ENCODE results near the gene SLC1A2.

The SLC1A2 gene

DNA sequence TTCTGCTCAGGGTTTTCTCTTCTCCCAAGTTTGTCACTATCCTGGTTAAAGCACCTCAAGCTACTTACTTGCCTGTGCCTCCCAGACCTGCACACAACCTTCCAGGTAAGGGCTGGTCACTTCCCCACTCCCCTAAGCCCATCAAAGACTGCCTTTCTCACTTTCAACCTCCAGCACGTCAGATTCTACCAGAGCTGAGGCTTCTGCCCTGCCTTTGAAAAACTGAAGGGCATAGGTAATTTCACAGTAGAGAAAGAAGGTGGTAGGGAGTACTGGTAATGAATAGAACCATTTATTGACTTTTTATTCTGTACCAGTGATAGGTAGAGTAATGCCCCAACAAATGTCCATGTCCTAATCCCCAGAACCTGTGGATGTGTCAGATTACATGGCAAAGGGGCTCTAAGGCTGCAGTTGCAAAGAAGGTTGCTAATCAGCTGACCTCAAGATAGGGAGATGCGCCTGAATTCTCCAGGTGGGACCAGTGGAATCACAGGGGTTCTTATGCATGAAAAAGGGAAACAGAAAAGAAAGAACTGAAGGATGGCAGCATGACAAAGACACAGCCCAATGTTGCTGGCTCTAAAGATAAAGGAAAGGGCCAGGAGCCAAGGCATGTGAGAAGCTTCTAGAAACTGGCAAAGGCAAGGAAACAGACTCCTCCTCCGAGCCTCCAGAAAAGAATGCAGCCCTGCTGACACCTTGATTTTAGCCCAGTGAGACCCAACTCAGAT, 89.0 kb downstream of the SLC1A2 start:
- Histone ChIP-seq H4K8ac (ENCODE audit: low read depth, low read length) (no peak overlapping the region), H3K27ac (ENCODE audit: low read depth, low read length) (no peak overlapping the region), H4K12ac (ENCODE audit: low read depth, low read length) (no peak overlapping the region), H4K91ac (ENCODE audit: low read depth, low read length) (no peak overlapping the region), H3K23ac (ENCODE audit: low read length) (no peak overlapping the region), H3K4ac (ENCODE audit: low read depth, low read length) (no peak overlapping the region), H2AFZ (ENCODE audit: insufficient read depth, low read length, poor library complexity) (no peak overlapping the region), H2BK120ac (ENCODE audit: insufficient read depth, low read length, poor library complexity) (no peak overlapping the region), H3K79me2 (ENCODE audit: control insufficient read depth, insufficient read depth, low read length, poor library complexity) (no peaks in the 10 kb centered on the region), H3K79me1 (ENCODE audit: low read length) (no peaks in the 10 kb centered on the region), H3K4me2 (ENCODE audit: low read length) (no peak overlapping the region), H3K27me3 (ENCODE audit: insufficient read depth, low read length) (no peaks in the 10 kb centered on the region), H3K14ac (ENCODE audit: low read length) (no peak overlapping the region), H3K4me3 (ENCODE audit: low read depth, low read length) (no peak overlapping the region), H2AK5ac (ENCODE audit: low read length) (no peak overlapping the region), H2BK12ac (ENCODE audit: low read length) (no peak overlapping the region), H3K18ac (ENCODE audit: low read length) (no peak overlapping the region), H2BK5ac (ENCODE audit: low read depth, low read length, poor library complexity) (no peak overlapping the region), H3K36me3 (ENCODE audit: control insufficient read depth in 1 of 2, insufficient read depth in 2 of 2, low read length in 2 of 2) (no peaks in the 10 kb centered on the region), H3K9ac (ENCODE audit: low read length) (no peak overlapping the region), H3K9me3 (ENCODE audit: insufficient read depth, low read depth, low read length) (no peaks in the 10 kb centered on the region), H3K4me1 (ENCODE audit: control insufficient read depth in 1 of 2, insufficient read depth in 2 of 2, low read length in 2 of 2) (no peaks in the 10 kb centered on the region)
- no peak for DNase-seq
- WGBS (ENCODE audit: extremely low coverage, insufficient coverage, insufficient read length), result no CpG with 5 or more reads among the region's 3 CpGs

DNA sequence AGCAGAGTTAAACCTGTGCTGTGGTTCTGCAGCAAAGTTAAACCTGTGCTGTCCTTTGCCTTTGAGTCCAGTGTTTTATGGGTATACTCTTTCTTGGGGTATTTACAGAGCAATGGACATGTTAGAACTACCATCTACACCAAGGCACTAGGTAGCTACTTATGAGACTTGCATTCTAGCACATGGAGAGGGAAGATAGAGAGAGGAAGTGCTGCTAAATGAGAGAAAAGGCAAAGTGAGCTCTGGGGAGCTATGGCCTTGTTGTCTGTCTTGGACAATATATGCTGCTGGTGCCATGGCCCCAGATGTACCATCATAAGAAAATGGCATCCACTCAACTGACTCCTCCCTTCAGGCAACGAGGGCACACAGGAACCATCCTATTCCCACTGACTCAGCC, 91.5 kb downstream of the SLC1A2 start:
- no peak overlapping the region for H4K12ac ChIP-seq (ENCODE audit: low read depth, low read length)
- H3K9ac ChIP-seq (ENCODE audit: low read length), result no peak overlapping the region
- no peak overlapping the region for H3K27ac ChIP-seq (ENCODE audit: low read depth, low read length)
- H3K23ac ChIP-seq (ENCODE audit: low read length), result no peak overlapping the region
- no peak overlapping the region for H4K91ac ChIP-seq (ENCODE audit: low read depth, low read length)
- no CpG with 5 or more reads among the region's 1 CpG for WGBS (ENCODE audit: extremely low coverage, insufficient coverage, insufficient read length)
- H3K79me2 ChIP-seq (ENCODE audit: control insufficient read depth, insufficient read depth, low read length, poor library complexity), result no peaks in the 10 kb centered on the region
- H2AK5ac ChIP-seq (ENCODE audit: low read length), result no peak overlapping the region
- no peak overlapping the region for H3K4ac ChIP-seq (ENCODE audit: low read depth, low read length)
- no peak for DNase-seq
- no peak overlapping the region for H3K14ac ChIP-seq (ENCODE audit: low read length)
- no peaks in the 10 kb centered on the region for H3K79me1 ChIP-seq (ENCODE audit: low read length)
- H2BK120ac ChIP-seq (ENCODE audit: insufficient read depth, low read length, poor library complexity), result no peak overlapping the region
- H3K9me3 ChIP-seq (ENCODE audit: insufficient read depth, low read depth, low read length), result no peaks in the 10 kb centered on the region
- H3K4me2 ChIP-seq (ENCODE audit: low read length), result no peak overlapping the region
- H3K27me3 ChIP-seq (ENCODE audit: insufficient read depth, low read length), result no peaks in the 10 kb centered on the region
- no peak overlapping the region for H4K8ac ChIP-seq (ENCODE audit: low read depth, low read length)
- H3K4me3 ChIP-seq (ENCODE audit: low read depth, low read length), result no peak overlapping the region
- no peak overlapping the region for H3K18ac ChIP-seq (ENCODE audit: low read length)
- H2BK12ac ChIP-seq (ENCODE audit: low read length), result no peak overlapping the region
- no peaks in the 10 kb centered on the region for H3K36me3 ChIP-seq (ENCODE audit: control insufficient read depth in 1 of 2, insufficient read depth in 2 of 2, low read length in 2 of 2)
- no peak overlapping the region for H2AFZ ChIP-seq (ENCODE audit: insufficient read depth, low read length, poor library complexity)
- H3K4me1 ChIP-seq (ENCODE audit: control insufficient read depth in 1 of 2, insufficient read depth in 2 of 2, low read length in 2 of 2), result peaks cover 0 to 1% of the 10 kb centered on the region in 2 experiments
- H2BK5ac ChIP-seq (ENCODE audit: low read depth, low read length, poor library complexity), result no peak overlapping the region

DNA sequence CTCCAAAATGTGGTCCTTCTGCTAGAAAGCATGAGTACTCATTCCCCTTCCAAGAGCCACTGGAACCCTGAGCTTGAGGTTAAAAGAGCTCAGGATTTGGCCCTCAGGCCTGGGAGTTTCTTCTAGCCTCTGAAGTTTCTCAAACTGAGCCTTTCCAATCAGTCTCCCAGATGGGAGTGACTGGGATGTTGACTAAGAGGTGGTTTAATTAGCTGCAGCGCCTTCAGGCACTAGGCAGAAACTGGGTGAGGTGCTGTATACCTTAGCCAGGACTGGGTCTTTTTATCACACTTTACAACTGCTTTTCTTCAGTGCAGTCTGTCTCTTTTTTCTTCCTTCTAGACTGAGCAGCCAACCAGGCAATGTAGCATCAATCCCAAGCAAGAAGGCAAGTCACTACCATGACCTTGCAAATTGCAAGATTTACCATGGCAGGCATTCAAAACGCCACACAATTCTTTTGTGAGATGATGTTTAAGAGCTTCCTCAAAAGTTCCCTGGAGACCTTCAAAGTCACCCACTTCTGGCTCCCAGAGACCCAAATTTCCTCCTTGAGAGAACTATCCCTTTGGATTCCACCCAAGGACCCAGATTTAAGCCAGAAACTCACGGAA, 93.0 kb downstream of the SLC1A2 start:
- H3K23ac ChIP-seq (ENCODE audit: low read length), result no peak overlapping the region
- no peak for DNase-seq

GRCh38 chr11:35324981-35325380, 94.4 kb downstream of the SLC1A2 start:
- no CpG with 5 or more reads among the region's 3 CpGs for WGBS (ENCODE audit: extremely low coverage, insufficient coverage, insufficient read length)
- H3K4ac ChIP-seq (ENCODE audit: low read depth, low read length), result no peak overlapping the region
- H3K36me3 ChIP-seq (ENCODE audit: control insufficient read depth in 1 of 2, insufficient read depth in 2 of 2, low read length in 2 of 2), result no peaks in the 10 kb centered on the region
- no peak overlapping the region for H4K8ac ChIP-seq (ENCODE audit: low read depth, low read length)
- peaks cover 0 to 1% of the 10 kb centered on the region in 2 experiments for H3K4me1 ChIP-seq (ENCODE audit: control insufficient read depth in 1 of 2, insufficient read depth in 2 of 2, low read length in 2 of 2)
- H2AK5ac ChIP-seq (ENCODE audit: low read length), result no peak overlapping the region
- peaks cover 2% of the 10 kb centered on the region for H3K9me3 ChIP-seq (ENCODE audit: insufficient read depth, low read depth, low read length)
- H4K91ac ChIP-seq (ENCODE audit: low read depth, low read length), result no peak overlapping the region
- no peak overlapping the region for H2AFZ ChIP-seq (ENCODE audit: insufficient read depth, low read length, poor library complexity)
- H3K4me2 ChIP-seq (ENCODE audit: low read length), result no peak overlapping the region
- no peaks in the 10 kb centered on the region for H3K27me3 ChIP-seq (ENCODE audit: insufficient read depth, low read length)
- H3K79me1 ChIP-seq (ENCODE audit: low read length), result no peaks in the 10 kb centered on the region
- DNase-seq, result no peak
- no peak overlapping the region for H3K23ac ChIP-seq (ENCODE audit: low read length)
- H2BK120ac ChIP-seq (ENCODE audit: insufficient read depth, low read length, poor library complexity), result no peak overlapping the region
- H3K14ac ChIP-seq (ENCODE audit: low read length), result no peak overlapping the region
- H2BK12ac ChIP-seq (ENCODE audit: low read length), result no peak overlapping the region
- no peak overlapping the region for H3K27ac ChIP-seq (ENCODE audit: low read depth, low read length)
- H3K18ac ChIP-seq (ENCODE audit: low read length), result no peak overlapping the region
- no peak overlapping the region for H2BK5ac ChIP-seq (ENCODE audit: low read depth, low read length, poor library complexity)
- H3K9ac ChIP-seq (ENCODE audit: low read length), result no peak overlapping the region
- no peak overlapping the region for H3K4me3 ChIP-seq (ENCODE audit: low read depth, low read length)
- no peaks in the 10 kb centered on the region for H3K79me2 ChIP-seq (ENCODE audit: control insufficient read depth, insufficient read depth, low read length, poor library complexity)
- H4K12ac ChIP-seq (ENCODE audit: low read depth, low read length), result no peak overlapping the region

More for the DNA sequence above, 93.0 kb downstream of the SLC1A2 start:
- no peak overlapping the region for H4K12ac ChIP-seq (ENCODE audit: low read depth, low read length)
- H2BK12ac ChIP-seq (ENCODE audit: low read length), result no peak overlapping the region
- no peak overlapping the region for H3K4me3 ChIP-seq (ENCODE audit: low read depth, low read length)
- no peak overlapping the region for H3K27ac ChIP-seq (ENCODE audit: low read depth, low read length)
- no peak overlapping the region for H3K4ac ChIP-seq (ENCODE audit: low read depth, low read length)
- H3K79me2 ChIP-seq (ENCODE audit: control insufficient read depth, insufficient read depth, low read length, poor library complexity), result no peaks in the 10 kb centered on the region
- no peak overlapping the region for H2BK120ac ChIP-seq (ENCODE audit: insufficient read depth, low read length, poor library complexity)
- no peak overlapping the region for H4K91ac ChIP-seq (ENCODE audit: low read depth, low read length)
- no peak overlapping the region for H2BK5ac ChIP-seq (ENCODE audit: low read depth, low read length, poor library complexity)
- H2AK5ac ChIP-seq (ENCODE audit: low read length), result no peak overlapping the region
- WGBS (ENCODE audit: extremely low coverage, insufficient coverage, insufficient read length), result no CpG with 5 or more reads among the region's 3 CpGs
- peaks cover 2% of the 10 kb centered on the region for H3K9me3 ChIP-seq (ENCODE audit: insufficient read depth, low read depth, low read length)
- H3K36me3 ChIP-seq (ENCODE audit: control insufficient read depth in 1 of 2, insufficient read depth in 2 of 2, low read length in 2 of 2), result no peaks in the 10 kb centered on the region
- no peak overlapping the region for H3K9ac ChIP-seq (ENCODE audit: low read length)
- peaks cover 0 to 1% of the 10 kb centered on the region in 2 experiments for H3K4me1 ChIP-seq (ENCODE audit: control insufficient read depth in 1 of 2, insufficient read depth in 2 of 2, low read length in 2 of 2)
- no peak overlapping the region for H2AFZ ChIP-seq (ENCODE audit: insufficient read depth, low read length, poor library complexity)
- H4K8ac ChIP-seq (ENCODE audit: low read depth, low read length), result no peak overlapping the region
- no peaks in the 10 kb centered on the region for H3K27me3 ChIP-seq (ENCODE audit: insufficient read depth, low read length)
- no peak overlapping the region for H3K14ac ChIP-seq (ENCODE audit: low read length)
- H3K4me2 ChIP-seq (ENCODE audit: low read length), result no peak overlapping the region
- H3K18ac ChIP-seq (ENCODE audit: low read length), result no peak overlapping the region
- H3K79me1 ChIP-seq (ENCODE audit: low read length), result no peaks in the 10 kb centered on the region

Measured in trophoblast cell (in vitro differentiated cells and primary cell).